Immature natural killer cell (primary cell): ENCODE results near the gene TMEM204. TPM values are rescaled to one million over a fixed set of nuclear protein-coding genes. Genes with fewer than 3 reads are reported as not detected.
A peak's percentile ranks its signal among the peaks of the same experiment; 100 is the strongest.

ENCODE experiments used
- DNase-seq, 3 donors: peaks; one replicate each; pipeline ENCODE4 v3.0.0; 2022; ENCODE audit warnings: mixed read lengths in 1 of 3
- H3K27ac Mint-ChIP-seq, 6 donors: one replicate each; pipeline ENCODE4 v1.8.0; 2020; ENCODE audit warnings: mixed read lengths in 6 of 6, mild to moderate bottlenecking in 5 of 6, inconsistent platforms in 4 of 6, moderate library complexity in 3 of 6
- H3K27me3 Mint-ChIP-seq, 3 donors: one replicate each; pipeline ENCODE4 v1.8.0; 2020 to 2021; ENCODE audit warnings: low read depth in 3 of 3, mild to moderate bottlenecking in 3 of 3, mixed read lengths in 3 of 3, moderate library complexity in 3 of 3, inconsistent platforms in 1 of 3
- H3K36me3 Mint-ChIP-seq, 3 donors: one replicate each; pipeline ENCODE4 v1.8.0; 2020; ENCODE audit warnings: mixed read lengths in 3 of 3, inconsistent platforms in 2 of 3, mild to moderate bottlenecking in 2 of 3
- H3K4me1 Mint-ChIP-seq, 2 donors: one replicate each; pipeline ENCODE4 v1.8.0; 2020; ENCODE audit warnings: inconsistent platforms in 2 of 2, mild to moderate bottlenecking in 2 of 2, mixed read lengths in 2 of 2, moderate library complexity in 1 of 2
- H3K4me3 Mint-ChIP-seq, 5 donors: one replicate each; pipeline ENCODE4 v1.8.0; 2020; ENCODE audit warnings: mild to moderate bottlenecking in 5 of 5, mixed read lengths in 5 of 5, inconsistent platforms in 3 of 5, moderate library complexity in 3 of 5
- H3K9me3 Mint-ChIP-seq, 6 donors: one replicate each; pipeline ENCODE4 v1.8.0; 2020; ENCODE audit warnings: mild to moderate bottlenecking in 6 of 6, mixed read lengths in 6 of 6, inconsistent platforms in 4 of 6, moderate library complexity in 3 of 6
- polyA plus RNA-seq, 3 donors: library from polyadenylated mRNA; unstranded; fragments of 300-500 nt; fragmentation: Illumina TruSeq; gene quantifications; one replicate each; pipeline ENCODE4 v1.2.3, GENCODE V29; 2021

The TMEM204 gene
- polyA plus RNA-seq, 3 donors from 2014 or later, result 23.0 to 41.0 (median 38.3) TPM

DNA sequence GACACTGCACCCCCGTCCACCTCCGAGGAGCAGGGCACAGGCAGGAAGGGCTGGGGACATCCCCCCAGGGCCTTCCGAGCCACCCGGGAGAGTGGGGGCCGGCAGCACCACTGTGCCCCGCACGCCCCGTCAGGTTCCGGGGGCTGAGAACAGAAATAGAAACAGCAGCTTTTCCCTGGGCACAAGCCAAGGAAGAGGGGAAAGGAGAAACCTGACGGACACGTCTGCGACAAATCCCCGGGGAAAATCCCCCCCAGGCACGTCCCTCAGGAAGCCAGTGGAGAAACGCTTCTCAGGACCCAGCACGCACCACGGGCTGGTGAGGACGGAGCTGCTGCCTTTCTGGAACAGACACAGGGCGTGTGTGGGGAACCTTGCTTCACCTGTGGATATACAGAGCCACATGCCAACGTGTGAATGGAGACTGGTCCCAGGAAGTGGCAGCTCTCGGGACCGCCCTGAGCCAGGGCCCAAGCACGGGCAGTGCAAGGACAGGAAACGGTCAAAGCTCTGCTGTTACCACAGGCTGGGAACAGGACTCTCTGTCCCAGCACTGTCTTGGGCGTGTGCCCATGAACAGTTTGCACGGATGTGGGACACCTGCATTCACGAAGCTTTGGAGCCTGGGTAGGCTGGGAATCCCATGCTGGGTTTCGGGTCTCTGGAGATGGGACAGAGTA, 1.2 kb upstream of the TMEM204 start:
- peak overlapping the region in 1 of 5 donors; percentile 91 for H3K4me3 Mint-ChIP-seq
- no peaks in the 10 kb centered on the region for H3K36me3 Mint-ChIP-seq
- no peak for DNase-seq
- peak overlapping the region in 3 of 6 donors; percentile 7 to 85 (median 31) for H3K27ac Mint-ChIP-seq
- H3K27me3 Mint-ChIP-seq, result peaks cover 2% of the 10 kb centered on the region in 3 donors
- no peaks in the 10 kb centered on the region for H3K9me3 Mint-ChIP-seq
- peaks cover 24 to 38% of the 10 kb centered on the region in 2 donors for H3K4me1 Mint-ChIP-seq

DNA sequence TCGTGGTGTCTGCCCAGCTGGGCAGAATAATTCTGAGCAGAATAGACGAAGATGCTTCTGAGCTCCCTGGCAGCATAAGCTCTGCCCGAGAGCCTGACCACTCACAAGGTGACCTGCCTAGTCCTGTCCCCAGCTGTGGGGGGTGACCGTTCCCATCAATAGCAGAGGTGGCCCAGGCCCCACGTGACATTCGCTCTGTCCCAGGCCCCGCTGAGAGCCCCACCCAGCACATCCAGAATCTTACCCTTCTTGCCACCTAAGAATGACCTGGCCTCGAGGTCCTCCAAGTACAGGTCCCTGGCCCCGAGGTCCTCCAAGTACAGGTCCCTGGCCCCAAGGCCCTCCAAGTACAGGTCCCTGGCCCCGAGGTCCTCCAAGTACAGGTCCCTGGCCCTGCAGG, 695 bp upstream of the TMEM204 start:
- Mint-ChIP-seq H3K27me3 (peaks cover 2% of the 10 kb centered on the region in 3 donors), H3K27ac (peak overlapping the region in 5 of 6 donors; percentile 7 to 85 (median 31)), H3K4me1 (peaks cover 30 to 43% of the 10 kb centered on the region in 2 donors), H3K4me3 (peak overlapping the region in 3 of 5 donors; percentile 86 to 91 (median 90)), H3K36me3 (no peaks in the 10 kb centered on the region), H3K9me3 (no peaks in the 10 kb centered on the region)
- no peak for DNase-seq

DNA sequence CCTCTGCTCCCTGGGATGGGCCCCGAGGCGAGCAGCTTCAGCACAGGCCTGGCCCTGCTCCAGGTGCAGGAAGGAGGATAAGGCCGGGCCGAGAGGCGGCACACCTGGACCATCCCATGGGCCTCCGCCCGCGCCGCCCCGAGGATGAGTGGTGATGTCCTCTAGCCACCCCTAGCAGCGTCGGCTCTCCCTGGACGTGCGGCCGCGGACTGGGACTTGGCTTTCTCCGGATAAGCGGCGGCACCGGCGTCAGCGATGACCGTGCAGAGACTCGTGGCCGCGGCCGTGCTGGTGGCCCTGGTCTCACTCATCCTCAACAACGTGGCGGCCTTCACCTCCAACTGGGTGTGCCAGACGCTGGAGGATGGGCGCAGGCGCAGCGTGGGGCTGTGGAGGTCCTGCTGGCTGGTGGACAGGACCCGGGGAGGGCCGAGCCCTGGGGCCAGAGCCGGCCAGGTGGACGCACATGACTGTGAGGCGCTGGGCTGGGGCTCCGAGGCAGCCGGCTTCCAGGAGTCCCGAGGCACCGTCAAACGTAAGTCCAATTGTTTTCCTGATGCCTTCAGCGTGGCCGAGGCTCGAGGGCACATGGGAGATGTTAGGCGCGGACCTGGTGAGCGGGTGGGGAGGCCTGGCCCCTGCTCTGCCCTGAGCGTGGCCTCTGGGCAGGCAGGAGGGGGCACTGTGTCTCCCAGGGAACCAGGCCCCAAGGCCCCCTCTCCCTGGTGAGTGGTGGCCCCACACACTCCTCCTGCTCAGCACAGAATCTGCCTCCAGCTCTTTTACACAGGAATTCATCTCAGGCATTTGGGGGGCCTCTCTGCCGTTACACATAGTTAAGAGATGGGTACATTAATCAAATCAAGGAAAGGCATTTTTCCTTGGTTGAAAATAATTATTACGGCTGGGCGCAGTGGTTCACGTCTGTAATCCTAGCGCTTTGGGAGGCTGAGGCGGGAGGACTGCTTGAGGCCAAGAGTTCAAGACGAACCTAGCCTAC, 855 bp downstream of the TMEM204 start:
- peak overlapping the region; percentile 68 to 88 (median 78) for H3K27ac Mint-ChIP-seq
- H3K9me3 Mint-ChIP-seq, result no peaks in the 10 kb centered on the region
- peak overlapping the region; percentile 78 to 91 (median 90) for H3K4me3 Mint-ChIP-seq
- H3K4me1 Mint-ChIP-seq, result peaks cover 39 to 52% of the 10 kb centered on the region in 2 donors
- no peaks in the 10 kb centered on the region for H3K36me3 Mint-ChIP-seq
- DNase-seq, result no peak
- H3K27me3 Mint-ChIP-seq, result peaks cover 2% of the 10 kb centered on the region in 3 donors

DNA sequence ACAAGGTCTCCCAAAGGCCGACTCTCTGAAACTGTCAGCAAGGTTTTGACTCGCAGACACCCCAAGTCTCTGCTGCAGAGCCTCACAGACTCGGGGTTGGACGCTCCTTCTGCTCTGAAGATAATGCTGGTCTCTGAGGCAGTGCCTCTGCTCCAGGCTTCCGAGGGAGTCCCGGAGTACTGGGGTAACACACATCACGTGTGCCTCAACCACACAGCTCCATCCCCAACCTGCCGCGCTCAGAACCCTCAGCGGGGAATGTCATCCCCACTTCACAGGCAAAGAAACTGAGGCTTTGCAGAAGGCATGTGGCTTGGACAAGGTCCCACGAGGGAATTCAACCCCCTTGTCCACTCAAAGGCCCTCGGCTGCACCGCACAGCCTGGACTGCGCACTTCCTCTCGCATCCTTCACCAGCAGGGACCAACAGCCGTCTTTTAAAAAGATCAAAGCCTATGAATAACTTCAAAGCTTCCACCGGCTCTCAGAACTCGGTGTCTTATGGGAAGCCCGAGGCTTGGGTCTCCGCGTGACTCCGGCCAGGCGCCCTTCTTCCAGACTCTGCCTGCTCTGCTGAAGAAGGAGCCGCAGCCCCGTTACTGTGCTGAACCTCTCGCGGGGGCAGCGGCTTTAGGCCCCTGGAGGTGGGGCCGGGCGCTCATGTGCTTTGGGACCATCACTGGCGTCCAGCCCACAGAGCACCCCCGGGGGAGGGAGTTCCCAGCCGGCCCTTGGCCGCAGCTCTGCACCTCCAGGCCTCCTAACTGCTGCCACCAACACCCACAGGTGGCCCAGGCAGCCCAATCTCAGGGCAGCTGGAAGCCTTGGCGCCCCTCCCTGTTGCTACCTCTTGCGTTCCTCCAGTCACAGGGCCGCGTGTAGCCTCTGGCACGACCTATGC, 2.2 kb downstream of the TMEM204 start:
- peak overlapping the region; percentile 78 to 91 (median 90) for H3K4me3 Mint-ChIP-seq
- peaks cover 39 to 53% of the 10 kb centered on the region in 2 donors for H3K4me1 Mint-ChIP-seq
- H3K9me3 Mint-ChIP-seq, result no peaks in the 10 kb centered on the region
- DNase-seq, result no peak
- H3K27ac Mint-ChIP-seq, result peak overlapping the region; percentile 56 to 88 (median 74)
- no peaks in the 10 kb centered on the region for H3K36me3 Mint-ChIP-seq
- H3K27me3 Mint-ChIP-seq, result peaks cover 0 to 2% (median 0%) of the 10 kb centered on the region in 3 donors

DNA sequence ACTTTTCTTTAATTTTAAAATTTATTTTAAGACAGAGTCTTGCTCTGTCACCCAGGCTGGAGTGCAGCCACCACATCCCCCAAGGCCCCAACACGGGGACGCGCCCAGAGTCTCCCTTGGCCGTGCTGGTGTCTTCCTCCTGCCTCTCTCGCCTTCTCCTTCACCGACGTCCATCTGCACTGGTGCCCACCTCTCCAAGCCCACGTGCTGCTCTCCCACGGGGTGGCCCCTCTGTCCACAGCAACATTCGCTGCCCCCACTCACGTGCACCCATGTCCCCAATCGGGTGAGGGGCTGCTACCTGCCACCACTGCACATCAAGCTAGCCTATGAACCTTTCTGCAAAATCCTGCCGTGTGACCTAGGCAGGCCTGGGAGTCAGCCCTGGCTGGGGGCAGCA, 3.1 kb downstream of the TMEM204 start:
- Mint-ChIP-seq H3K27me3 (peaks cover 0 to 2% (median 0%) of the 10 kb centered on the region in 3 donors), H3K4me3 (peak overlapping the region in 4 of 5 donors; percentile 35 to 73 (median 50)), H3K36me3 (no peaks in the 10 kb centered on the region), H3K27ac (peak overlapping the region in 2 of 6 donors; percentile 78 to 88), H3K4me1 (peaks cover 39 to 55% of the 10 kb centered on the region in 2 donors), H3K9me3 (no peaks in the 10 kb centered on the region)
- DNase-seq, result no peak

DNA sequence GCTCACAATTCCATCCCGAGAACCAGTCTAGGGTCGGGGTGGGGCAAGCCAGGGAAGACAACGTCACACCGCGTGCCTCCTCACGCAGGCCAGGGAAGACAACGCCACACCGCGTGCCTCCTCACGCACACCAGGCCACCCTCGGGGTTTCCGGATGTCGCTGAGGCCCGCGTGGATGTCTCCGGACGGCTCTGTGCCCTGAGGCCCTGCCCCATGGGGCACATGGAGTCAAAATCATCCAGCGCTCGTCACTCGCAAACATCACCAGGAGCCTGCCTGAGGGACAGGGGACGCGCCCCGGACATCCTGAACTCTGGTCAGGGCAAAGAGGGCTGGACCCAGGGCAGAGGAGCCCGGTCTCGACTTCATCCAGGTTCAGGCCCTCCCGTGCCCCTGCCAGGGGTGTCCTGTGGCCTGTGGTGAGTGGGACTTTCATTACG, 3.7 kb downstream of the TMEM204 start:
- H3K4me1 Mint-ChIP-seq, result peaks cover 39 to 55% of the 10 kb centered on the region in 2 donors
- no peaks in the 10 kb centered on the region for H3K36me3 Mint-ChIP-seq
- H3K9me3 Mint-ChIP-seq, result no peaks in the 10 kb centered on the region
- peak overlapping the region in 1 of 6 donors; percentile 78 for H3K27ac Mint-ChIP-seq
- H3K27me3 Mint-ChIP-seq, result peaks cover 0 to 2% (median 2%) of the 10 kb centered on the region in 3 donors
- H3K4me3 Mint-ChIP-seq, result peak overlapping the region in 3 of 5 donors; percentile 35 to 73 (median 63)
- DNase-seq, result no peak

DNA sequence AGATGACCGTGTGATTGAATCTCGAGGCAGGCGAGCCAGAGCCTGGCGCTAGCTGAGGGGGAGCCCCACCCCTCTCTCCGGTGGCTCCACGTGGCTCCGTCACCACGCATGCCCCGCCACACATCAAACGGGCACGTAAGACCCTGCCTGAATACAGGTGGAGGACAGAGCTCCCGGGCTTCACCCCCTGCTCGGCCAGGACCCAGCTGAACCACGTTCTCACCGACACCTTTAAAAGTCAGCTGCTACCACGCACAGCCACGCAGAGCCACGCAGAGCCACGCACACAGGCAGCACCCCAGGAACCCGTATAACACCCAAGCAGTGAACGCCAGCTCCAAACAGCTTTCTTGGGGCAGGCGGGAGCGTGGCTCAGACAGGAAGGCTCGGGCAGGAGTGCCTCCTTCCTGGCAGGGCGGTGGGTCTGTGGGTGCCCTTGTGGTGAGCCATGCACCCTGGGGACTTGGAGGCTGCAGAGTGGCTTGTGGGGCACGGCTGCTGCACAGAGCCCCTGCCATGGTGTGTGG, 4.4 kb downstream of the TMEM204 start:
- peaks cover 0 to 2% (median 2%) of the 10 kb centered on the region in 3 donors for H3K27me3 Mint-ChIP-seq
- peak in 1 of 3 donors; percentile 14 for DNase-seq
- H3K27ac Mint-ChIP-seq, result peak overlapping the region in 3 of 6 donors; percentile 21 to 64 (median 57)
- H3K4me1 Mint-ChIP-seq, result peaks cover 40 to 58% of the 10 kb centered on the region in 2 donors
- H3K36me3 Mint-ChIP-seq, result no peaks in the 10 kb centered on the region
- H3K4me3 Mint-ChIP-seq, result peak overlapping the region in 4 of 5 donors; percentile 8 to 57 (median 30)
- no peaks in the 10 kb centered on the region for H3K9me3 Mint-ChIP-seq

DNA sequence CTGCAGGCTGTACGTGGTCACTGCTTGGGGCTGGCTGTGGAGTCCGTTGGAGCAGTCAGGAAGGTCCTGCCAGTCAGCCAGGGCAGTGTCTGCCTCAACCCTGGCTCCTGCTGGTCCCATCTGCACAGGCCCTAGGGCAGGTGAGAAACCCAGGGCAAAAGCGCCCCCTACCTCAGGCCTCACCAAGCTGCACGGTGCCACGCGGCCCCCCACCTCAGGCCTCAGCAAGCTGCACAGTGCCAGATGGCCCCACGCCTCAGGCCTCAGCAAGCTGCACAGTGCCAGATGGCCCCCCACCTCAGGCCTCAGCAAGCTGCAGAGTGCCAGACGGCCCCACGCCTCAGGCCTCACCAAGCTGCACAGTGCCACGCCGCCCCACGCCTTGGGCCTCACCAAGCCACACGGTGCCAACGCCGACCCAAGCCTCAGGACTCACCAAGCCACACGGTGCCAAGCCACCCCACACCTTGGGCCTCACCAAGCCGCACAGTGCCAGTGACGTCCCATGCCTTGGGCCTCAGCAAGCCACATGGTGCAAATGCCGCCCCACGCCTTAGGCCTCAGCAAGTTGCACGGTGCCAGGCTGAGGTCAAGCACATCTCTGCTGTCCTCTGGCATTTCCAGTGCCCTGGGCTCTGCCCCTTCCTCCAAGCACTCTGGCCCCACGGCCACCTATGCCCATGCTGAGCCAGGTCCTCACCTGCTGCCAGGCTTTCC, 5.5 kb downstream of the TMEM204 start:
- DNase-seq, result no peak
- Mint-ChIP-seq H3K4me3 (no peak overlapping the region), H3K36me3 (no peaks in the 10 kb centered on the region), H3K4me1 (peaks cover 52 to 63% of the 10 kb centered on the region in 2 donors), H3K27ac (peak overlapping the region in 2 of 6 donors; percentile 17 to 29), H3K27me3 (peaks cover 0 to 4% (median 2%) of the 10 kb centered on the region in 3 donors), H3K9me3 (no peaks in the 10 kb centered on the region)

DNA sequence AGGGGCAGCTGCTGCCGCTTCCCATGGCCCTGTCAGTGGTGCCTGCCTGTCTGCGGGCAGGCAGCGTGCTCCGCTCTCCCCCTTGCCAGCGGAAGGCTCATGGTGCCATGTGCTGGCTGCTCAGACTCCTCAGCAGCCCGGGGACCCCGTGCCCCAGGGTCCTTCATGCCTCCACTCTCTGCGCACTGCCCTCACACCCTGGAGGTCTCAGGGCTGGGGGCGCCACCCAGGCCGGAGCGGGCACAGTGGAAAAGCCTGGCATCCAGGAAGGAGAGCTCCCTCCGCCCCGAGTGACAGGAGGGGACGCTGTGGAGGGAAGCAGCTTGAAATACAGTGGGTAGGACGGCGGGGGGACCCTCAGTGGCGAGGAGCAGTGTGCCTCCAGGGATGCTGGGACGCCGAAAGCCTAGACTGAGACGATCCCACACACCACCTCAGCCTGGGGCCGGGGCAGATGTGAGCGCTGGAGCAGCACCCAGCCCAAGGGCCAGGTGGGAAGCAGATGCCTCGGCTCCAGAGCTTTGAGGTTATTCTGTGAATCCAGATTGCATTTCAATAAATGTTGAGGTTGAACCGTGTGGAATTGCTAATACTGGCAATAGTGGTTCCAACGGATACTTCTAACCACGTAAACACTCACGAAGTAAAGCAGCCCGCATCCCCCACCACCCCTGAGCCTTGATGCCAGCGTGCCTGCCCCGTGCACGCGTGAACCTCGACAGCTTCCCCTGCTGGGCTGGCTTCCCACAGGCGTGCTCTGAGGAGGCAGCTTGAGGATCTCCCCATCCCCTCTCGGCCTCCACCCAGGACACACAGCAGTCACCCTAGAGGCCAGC, 6.5 kb downstream of the TMEM204 start:
- H3K4me1 Mint-ChIP-seq, result peaks cover 50 to 67% of the 10 kb centered on the region in 2 donors
- H3K36me3 Mint-ChIP-seq, result no peaks in the 10 kb centered on the region
- no peaks in the 10 kb centered on the region for H3K9me3 Mint-ChIP-seq
- H3K27ac Mint-ChIP-seq, result peak overlapping the region in 1 of 6 donors; percentile 28
- no peak for DNase-seq
- H3K4me3 Mint-ChIP-seq, result no peak overlapping the region
- H3K27me3 Mint-ChIP-seq, result peaks cover 0 to 4% (median 2%) of the 10 kb centered on the region in 3 donors

DNA sequence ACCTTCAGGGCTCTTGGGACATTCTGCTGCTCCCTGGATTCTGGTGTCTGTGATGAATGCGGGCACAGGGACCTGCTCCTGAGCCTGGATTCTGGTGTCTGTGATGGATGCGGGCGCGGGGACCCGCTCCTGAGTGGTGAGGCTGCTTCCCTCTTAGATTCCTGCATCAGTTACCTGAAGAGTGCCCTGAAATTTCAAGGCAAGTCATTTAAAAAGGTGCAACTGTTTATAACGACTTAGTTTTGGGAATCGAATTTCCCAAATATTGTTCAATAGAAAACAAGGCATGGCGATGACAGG, 7.0 kb downstream of the TMEM204 start:
- DNase-seq, result no peak
- Mint-ChIP-seq H3K4me1 (peaks cover 50 to 67% of the 10 kb centered on the region in 2 donors), H3K4me3 (no peak overlapping the region), H3K27ac (peak overlapping the region in 1 of 6 donors; percentile 23), H3K36me3 (no peaks in the 10 kb centered on the region), H3K27me3 (peaks cover 0 to 4% (median 0%) of the 10 kb centered on the region in 3 donors), H3K9me3 (no peaks in the 10 kb centered on the region)

DNA sequence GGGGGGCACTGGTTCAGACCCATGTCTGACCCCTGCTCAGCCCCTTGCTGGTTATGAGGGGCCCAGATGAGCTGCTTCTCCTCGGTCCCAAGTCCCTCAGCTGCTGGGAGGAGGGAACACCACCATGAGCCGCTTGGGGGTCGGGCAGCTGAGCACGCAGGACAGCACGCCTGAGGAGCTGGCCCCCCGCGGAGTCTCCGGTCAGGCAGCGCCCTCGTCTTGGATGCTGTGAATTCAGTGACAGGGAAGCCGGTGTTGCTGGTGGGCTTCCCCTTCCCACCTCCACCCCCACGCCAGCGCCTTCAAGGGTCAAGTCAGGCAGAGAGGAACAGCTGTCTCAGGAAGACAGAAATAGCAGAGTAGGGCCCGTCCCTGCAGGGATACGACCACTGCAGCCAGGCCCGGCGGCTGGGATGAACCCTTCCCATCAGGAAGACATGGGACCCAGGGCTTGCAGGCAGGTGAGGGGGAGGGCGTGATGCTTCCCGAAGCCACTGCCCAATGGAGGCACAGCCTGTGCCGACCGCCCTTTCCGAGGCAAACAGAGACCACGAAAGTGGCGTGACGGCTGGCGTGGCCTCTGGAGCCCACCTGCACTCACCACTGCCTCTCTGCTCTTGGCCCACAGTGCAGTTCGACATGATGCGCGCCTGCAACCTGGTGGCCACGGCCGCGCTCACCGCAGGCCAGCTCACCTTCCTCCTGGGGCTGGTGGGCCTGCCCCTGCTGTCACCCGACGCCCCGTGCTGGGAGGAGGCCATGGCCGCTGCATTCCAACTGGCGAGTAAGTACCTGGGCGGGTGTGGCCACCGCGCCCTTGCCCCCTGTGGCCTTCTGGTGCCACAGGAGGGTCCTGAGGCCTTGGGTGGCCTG, 8.1 kb downstream of the TMEM204 start:
- DNase-seq, result no peak
- H3K4me1 Mint-ChIP-seq, result peaks cover 46 to 68% of the 10 kb centered on the region in 2 donors
- H3K27ac Mint-ChIP-seq, result no peak overlapping the region
- no peaks in the 10 kb centered on the region for H3K9me3 Mint-ChIP-seq
- no peak overlapping the region for H3K4me3 Mint-ChIP-seq
- H3K27me3 Mint-ChIP-seq, result peaks cover 0 to 4% (median 0%) of the 10 kb centered on the region in 3 donors
- no peaks in the 10 kb centered on the region for H3K36me3 Mint-ChIP-seq
